NCI-H2196 treated with DMSO at 0.1 percent for 48 hours (cell line): ENCODE data around the gene SLC22A31.
"Not testable (repeated sequence)": the region's sequence is repeated elsewhere in the genome, so short reads cannot be mapped to it uniquely, and the experiment has no call there.

Source experiments
- DNase-seq: peaks from one replicate; lab custom pipeline; 2025; ENCODE audit not compliant: unreplicated experiment; lab: John Stamatoyannopoulos, UW

Gene SLC22A31

GRCh38 chr16:89200124-89200849, at the start of gene SLC22A31:
TSS of gene SLC22A31 (minus strand) at chr16:89200537. CDS start at chr16:89200501, 36 bp downstream.
- DNase-seq = no peak

GRCh38 chr16:89248196-89248982, 48.1 kb upstream of the SLC22A31 start:
- no peak for DNase-seq

GRCh38 chr16:89247734-89248075, 47.4 kb upstream of the SLC22A31 start:
- not testable (repeated sequence) for DNase-seq

GRCh38 chr16:89246903-89247733, 46.8 kb upstream of the SLC22A31 start:
- DNase-seq = peak; percentile 75

- no peak for DNase-seq
Measured at GRCh38 chr16:89246383-89246902, 46.1 kb upstream of the SLC22A31 start.

GRCh38 chr16:89244754-89245153, 44.4 kb upstream of the SLC22A31 start:
- no peak for DNase-seq

GRCh38 chr16:89244264-89244663, 43.9 kb upstream of the SLC22A31 start:
- not testable (repeated sequence) for DNase-seq

- DNase-seq = no peak
Measured at GRCh38 chr16:89243664-89244063, 43.3 kb upstream of the SLC22A31 start.

GRCh38 chr16:89242795-89243200, 42.5 kb upstream of the SLC22A31 start:
- no peak for DNase-seq

- peak; percentile 15 for DNase-seq
Measured at GRCh38 chr16:89241187-89242007, 41.1 kb upstream of the SLC22A31 start.

- DNase-seq = no peak
Measured at GRCh38 chr16:89237733-89238132, 37.4 kb upstream of the SLC22A31 start.

- DNase-seq = no peak
Measured at GRCh38 chr16:89233678-89234490, 33.5 kb upstream of the SLC22A31 start.

- no peak for DNase-seq
Measured at GRCh38 chr16:89232107-89232506, 31.8 kb upstream of the SLC22A31 start.

- peak; percentile 20 for DNase-seq
Measured at GRCh38 chr16:89230255-89230654, 29.9 kb upstream of the SLC22A31 start.

GRCh38 chr16:89224665-89225064, 24.3 kb upstream of the SLC22A31 start:
- DNase-seq = no peak

GRCh38 chr16:89222931-89223330, 22.6 kb upstream of the SLC22A31 start:
- DNase-seq = no peak

- no peak for DNase-seq
Measured at GRCh38 chr16:89221604-89222003, 21.3 kb upstream of the SLC22A31 start.

GRCh38 chr16:89219365-89219764, 19.0 kb upstream of the SLC22A31 start:
- no peak for DNase-seq

- DNase-seq = peak; percentile 52
Measured at GRCh38 chr16:89217388-89218191, 17.3 kb upstream of the SLC22A31 start, which contains the start of gene ZNF778. TSS of gene ZNF778 (plus strand) at chr16:89217703. CDS start at chr16:89221128, 3,425 bp downstream.
